HepG2 (cell line): Measurements from ENCODE around the gene CKS1B. TPM values are rescaled to one million over a fixed set of nuclear protein-coding genes. Genes with fewer than 3 reads are reported as not detected.

Experiments used
- ATAC-seq: fragments of 200-7000 bp; cut with Tn5 transposase; 3 replicates; pipeline ENCODE4 v1.9.1; 2020; ENCODE audit warnings: mild to moderate bottlenecking, moderate library complexity
- BruUV-seq: library from RNA; stranded (reverse); fragments of 400-500 nt; replicated peaks from 2 replicates; lab custom pipeline; 2021; lab: Mats Ljungman, UMichigan
- CTCF ChIA-PET: fragments of 300-600 bp; formaldehyde crosslinking; extraction: SDS; loops from one replicate; lab custom pipeline; 2021; ENCODE audit warnings: low total read pairs, inconsistent platforms, low intra/inter-chr PET ratio; lab: Yijun Ruan, JAX
- POLR2A ChIA-PET: fragments of 350-600 bp; sonication (Branson Sonifier 250); formaldehyde crosslinking; loops from one replicate; lab custom pipeline; 2020; ENCODE audit warnings: antibody characterized with exemption, inconsistent platforms; lab: Yijun Ruan, JAX
- DNase-seq: peaks from one replicate; pipeline ENCODE4 v3.0.0-alpha.2; 2015; ENCODE audit warnings: low spot score
- FAIRE-seq: peaks from 3 replicates; lab custom pipeline; 2011; peaks lifted over from hg19 to GRCh38; lab: Jason Lieb, UNC
- H2AFZ ChIP-seq: one replicate; pipeline ENCODE4 v1.6.1; 2011; ENCODE audit warnings: low read length, inconsistent platforms
- H3K27ac ChIP-seq: fragments of 300-600 bp; 3 replicates; pipeline ENCODE4 v1.8.0; 2011; ENCODE audit warnings: mixed run types, mild to moderate bottlenecking, mixed read lengths, low read length, inconsistent platforms; ENCODE audit not compliant: insufficient read depth; ENCODE audit errors: extremely low read length
- H3K27me3 ChIP-seq, 2 experiments: fragments of 200-600 bp in 1 of 2; 2 replicates in 1 of 2; 3 replicates in 1 of 2; pipeline versions ENCODE4 v1.6.0 to v1.8.0; 2011; ENCODE audit warnings: low read length in 2 of 2, mild to moderate bottlenecking in 2 of 2, moderate library complexity in 2 of 2, inconsistent platforms in 1 of 2; ENCODE audit not compliant: insufficient read depth in 2 of 2, control insufficient read depth in 1 of 2
- H3K36me3 ChIP-seq, 2 experiments: fragments of 200-600 bp in 1 of 2; replicated peaks in 1 of 2; 2 replicates in 1 of 2; 3 replicates in 1 of 2; pipeline versions ENCODE4 v1.5.1 to v1.8.0; 2011; ENCODE audit warnings: low read length in 2 of 2, inconsistent platforms in 1 of 2; ENCODE audit not compliant: insufficient read depth in 2 of 2, control insufficient read depth in 1 of 2
- H3K4me1 ChIP-seq: 2 replicates; pipeline ENCODE4 v1.5.1; 2012; ENCODE audit warnings: low read length, inconsistent platforms; ENCODE audit not compliant: insufficient read depth
- H3K4me2 ChIP-seq: 2 replicates; pipeline ENCODE4 v1.6.0; 2011; ENCODE audit warnings: low read depth, low read length, inconsistent platforms
- H3K4me3 ChIP-seq, 3 experiments: fragments of 200-600 bp in 1 of 3; sonication (generic), shearing (Covaris generic) in 1 of 3; replicated peaks in 1 of 3; 2 replicates each; pipeline ENCODE4 v1.5.1; 2011 to 2016; ENCODE audit warnings: low read length in 3 of 3, inconsistent platforms in 2 of 3, low read depth in 2 of 3, mild to moderate bottlenecking in 2 of 3, control low read depth in 1 of 3, mixed read lengths in 1 of 3; ENCODE audit not compliant: insufficient read depth in 1 of 3
- H3K79me2 ChIP-seq: one replicate; pipeline ENCODE4 v1.6.1; 2011; ENCODE audit warnings: low read length, inconsistent platforms; ENCODE audit not compliant: insufficient read depth
- H3K9ac ChIP-seq: 2 replicates; pipeline ENCODE4 v1.6.0; 2011; ENCODE audit warnings: mild to moderate bottlenecking, low read depth, low read length, inconsistent platforms; ENCODE audit not compliant: insufficient read depth
- H3K9me3 ChIP-seq: 2 replicates; pipeline ENCODE4 v1.5.1; 2012; ENCODE audit warnings: mild to moderate bottlenecking, low read length
- H4K20me1 ChIP-seq: 2 replicates; pipeline ENCODE4 v1.6.0; 2011; ENCODE audit warnings: inconsistent platforms, mild to moderate bottlenecking, low read length, moderate library complexity; ENCODE audit not compliant: insufficient read depth
- ATF7 ChIP-seq, 2 experiments: fragments of 450-650 bp in 1 of 2; sonication (generic) in 1 of 2; formaldehyde crosslinking in 1 of 2; IDR thresholded peaks; 2 replicates each; pipeline versions ENCODE4 v1.4.0 to v1.6.1; 2016 to 2020; ENCODE audit warnings: antibody characterized with exemption in 1 of 2, mild to moderate bottlenecking in 1 of 2, missing genetic modification reagents in 1 of 2
- CHD4 ChIP-seq: fragments of 200-600 bp; sonication (generic); IDR thresholded peaks from 2 replicates; pipeline ENCODE4 v1.7.0; 2017; ENCODE audit warnings: mild to moderate bottlenecking, low read length, borderline replicate concordance
- FOXK1 ChIP-seq: sonication (generic); formaldehyde crosslinking; IDR thresholded peaks from 2 replicates; pipeline ENCODE4 v1.4.0; 2020; ENCODE audit warnings: low read depth, missing genetic modification reagents, borderline replicate concordance
- HMGA1 ChIP-seq: sonication (generic); formaldehyde crosslinking; conservative IDR thresholded peaks from 2 replicates; pipeline ENCODE4 v1.4.0; 2020; ENCODE audit warnings: missing genetic modification reagents
- JUN ChIP-seq: sonication (generic); formaldehyde crosslinking; IDR thresholded peaks from 2 replicates; pipeline ENCODE4 v1.4.0; 2020; ENCODE audit warnings: mild to moderate bottlenecking, missing genetic modification reagents
- ZNF292 ChIP-seq: sonication (generic); formaldehyde crosslinking; IDR thresholded peaks from 2 replicates; pipeline ENCODE4 v1.8.1; 2022; ENCODE audit warnings: mild to moderate bottlenecking, low read depth, missing genetic modification reagents, borderline replicate concordance
- ZNF484 ChIP-seq: sonication (generic); formaldehyde crosslinking; IDR thresholded peaks from 2 replicates; pipeline ENCODE4 v1.5.1; 2020; ENCODE audit warnings: mild to moderate bottlenecking, low read depth, missing genetic modification reagents, borderline replicate concordance
- ZNF674 ChIP-seq: sonication (generic); formaldehyde crosslinking; IDR thresholded peaks from 2 replicates; pipeline ENCODE4 v1.5.0; 2020; ENCODE audit warnings: low read depth, mild to moderate bottlenecking, missing genetic modification reagents
- ZNF781 ChIP-seq: sonication (generic); formaldehyde crosslinking; IDR thresholded peaks from 2 replicates; pipeline ENCODE4 v1.5.1; 2020; ENCODE audit warnings: borderline replicate concordance, mild to moderate bottlenecking, missing genetic modification reagents; ENCODE audit errors: not compliant biosample characterization
- ZNF816 ChIP-seq: sonication (generic); formaldehyde crosslinking; IDR thresholded peaks from 2 replicates; pipeline ENCODE4 v1.8.0; 2022; ENCODE audit warnings: missing genetic modification reagents, mild to moderate bottlenecking, borderline replicate concordance
- ZNF883 ChIP-seq: sonication (generic); formaldehyde crosslinking; IDR thresholded peaks from 2 replicates; pipeline ENCODE4 v1.5.1; 2020; ENCODE audit warnings: mild to moderate bottlenecking, missing genetic modification reagents; ENCODE audit errors: not compliant biosample characterization
- whole genome bisulfite sequencing: methylation state at CpG from one replicate; pipeline ENCODE4 v1.1.6; 2017; ENCODE audit warnings: low lambda C conversion rate; 5-methylcytosine and 5-hydroxymethylcytosine counted together
- in situ Hi-C: cut with HindIII; loops from 2 replicates; pipeline ENCODE4 v1.10.0; 2017; ENCODE audit warnings: low pct_unique_long_range_greater_than_20kb; ENCODE audit not compliant: extremely low pct_ligation_motif_present
- intact Hi-C: fragments of 100-400 bp; cut with micrococcal nuclease; formaldehyde crosslinking; loops from one replicate; pipeline ENCODE4 v1.10.0; 2022; ENCODE audit not compliant: unreplicated experiment
- polyA plus RNA-seq, 8 experiments: library from polyadenylated mRNA; depleted of rRNA in 3 of 8; stranded (reverse) in 7 of 8; unstranded in 1 of 8; fragments of >200 nt; fragmentation: Illumina TruSeq in 4 of 8; extraction: Trizol in 4 of 8; gene quantifications; 2 replicates each; pipeline versions ENCODE4 v1.2.1 to v1.2.3, GENCODE V29; 2011 to 2016; ENCODE audit warnings: low read depth in 4 of 8, missing spikeins in 1 of 8, mixed read lengths in 1 of 8; ENCODE audit not compliant: insufficient read depth in 1 of 8
- total RNA-seq, 5 experiments: library from RNA; depleted of rRNA; stranded (reverse); fragments of >200 nt; fragmentation: Illumina TruSeq; extraction: Trizol; gene quantifications; 2 replicates each; pipeline ENCODE4 v1.2.3, GENCODE V29; 2016; ENCODE audit warnings: low read depth in 1 of 5
- TF ChIP-seq, protein P1 (sequence below): IDR thresholded peaks from 2 replicates; pipeline ENCODE4 v1.6.1; 2016; ENCODE audit warnings: missing genetic modification reagents, missing compliant biosample characterization
- TF ChIP-seq, protein P2 (sequence below): IDR thresholded peaks from 2 replicates; pipeline ENCODE4 v1.6.1; 2012; ENCODE audit warnings: inconsistent platforms
- TF ChIP-seq, protein P3 (sequence below): sonication (generic); formaldehyde crosslinking; IDR thresholded peaks from 2 replicates; pipeline ENCODE4 v1.8.0; 2022; ENCODE audit warnings: missing genetic modification reagents, mild to moderate bottlenecking, moderate library complexity, borderline replicate concordance
- TF ChIP-seq, protein P4 (sequence below): sonication (generic); formaldehyde crosslinking; IDR thresholded peaks from 2 replicates; pipeline ENCODE4 v1.4.0; 2020; ENCODE audit warnings: mild to moderate bottlenecking, missing genetic modification reagents
- TF ChIP-seq, protein P5 (sequence below): IDR thresholded peaks from 2 replicates; pipeline ENCODE4 v1.6.1; 2016; ENCODE audit warnings: control low read depth

Gene CKS1B
- total and polyA plus RNA-seq, 2 of the 13 experiments (the other 11 are each of a cell fraction or from before 2014, with no cell fraction given) = 217 to 222 TPM

DNA sequence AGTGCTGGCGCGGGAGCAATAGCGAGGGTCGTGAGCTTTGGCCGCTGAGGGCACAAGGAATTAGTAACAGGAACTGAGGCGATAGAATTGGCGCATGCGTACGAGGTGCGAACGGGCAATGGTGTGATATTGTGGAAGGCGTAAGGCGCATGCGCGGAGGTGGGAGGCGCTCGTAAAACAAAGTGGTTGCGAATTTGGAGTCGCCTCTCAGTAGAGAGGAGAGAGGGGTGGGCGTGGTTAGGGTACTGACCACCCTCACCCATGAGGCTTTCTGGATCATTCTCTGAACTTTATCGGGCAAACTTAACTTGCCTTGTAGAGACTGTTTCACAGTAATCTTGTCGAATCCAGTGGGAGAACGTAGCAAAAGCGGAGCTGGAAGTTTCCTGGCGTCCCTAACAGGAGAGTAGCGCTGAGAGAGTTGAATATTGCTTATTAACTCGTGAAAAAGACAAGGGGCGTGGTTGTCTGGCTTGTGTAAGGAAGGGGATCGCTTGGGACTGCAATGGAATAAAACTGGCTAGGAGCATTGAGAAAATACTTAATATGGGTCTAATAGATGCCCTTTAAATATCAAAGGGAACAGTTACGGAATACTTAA, 427 bp downstream of the CKS1B start:
- intact Hi-C loops = loop anchor here (2.0 kb wide), 1 partner anchor 88 kb away; the partner anchor contains the start of gene EFNA4
- TF ChIP-seq, protein P1, sequence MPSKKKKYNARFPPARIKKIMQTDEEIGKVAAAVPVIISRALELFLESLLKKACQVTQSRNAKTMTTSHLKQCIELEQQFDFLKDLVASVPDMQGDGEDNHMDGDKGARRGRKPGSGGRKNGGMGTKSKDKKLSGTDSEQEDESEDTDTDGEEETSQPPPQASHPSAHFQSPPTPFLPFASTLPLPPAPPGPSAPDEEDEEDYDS (CRISPR knock-in tag) = peak; percentile 79
- TF ChIP-seq FOXK1 (CRISPR knock-in tag) (peak; percentile 10; the same call in 1 of the 2 replicates), HMGA1 (CRISPR knock-in tag) (no peak), ZNF292 (CRISPR knock-in tag) (no peak), ZNF674 (CRISPR knock-in tag) (no peak), ZNF816 (peak; percentile 81; the same call in 1 of the 2 replicates), ZNF883 (peak; percentile 26), ATF7 (IDR thresholded peaks at IDR 0.05) (no peak), ATF7 (CRISPR knock-in tag; IDR thresholded peaks at IDR 0.05) (no peak), JUN (CRISPR knock-in tag) (no peak), ZNF781 (peak; percentile 51), ZNF484 (no peak), CHD4 (peak; percentile 44; the same call in 1 of the 2 replicates)
- TF ChIP-seq, protein P2, sequence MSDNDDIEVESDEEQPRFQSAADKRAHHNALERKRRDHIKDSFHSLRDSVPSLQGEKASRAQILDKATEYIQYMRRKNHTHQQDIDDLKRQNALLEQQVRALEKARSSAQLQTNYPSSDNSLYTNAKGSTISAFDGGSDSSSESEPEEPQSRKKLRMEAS = peak; percentile 83
- TF ChIP-seq, protein P3, sequence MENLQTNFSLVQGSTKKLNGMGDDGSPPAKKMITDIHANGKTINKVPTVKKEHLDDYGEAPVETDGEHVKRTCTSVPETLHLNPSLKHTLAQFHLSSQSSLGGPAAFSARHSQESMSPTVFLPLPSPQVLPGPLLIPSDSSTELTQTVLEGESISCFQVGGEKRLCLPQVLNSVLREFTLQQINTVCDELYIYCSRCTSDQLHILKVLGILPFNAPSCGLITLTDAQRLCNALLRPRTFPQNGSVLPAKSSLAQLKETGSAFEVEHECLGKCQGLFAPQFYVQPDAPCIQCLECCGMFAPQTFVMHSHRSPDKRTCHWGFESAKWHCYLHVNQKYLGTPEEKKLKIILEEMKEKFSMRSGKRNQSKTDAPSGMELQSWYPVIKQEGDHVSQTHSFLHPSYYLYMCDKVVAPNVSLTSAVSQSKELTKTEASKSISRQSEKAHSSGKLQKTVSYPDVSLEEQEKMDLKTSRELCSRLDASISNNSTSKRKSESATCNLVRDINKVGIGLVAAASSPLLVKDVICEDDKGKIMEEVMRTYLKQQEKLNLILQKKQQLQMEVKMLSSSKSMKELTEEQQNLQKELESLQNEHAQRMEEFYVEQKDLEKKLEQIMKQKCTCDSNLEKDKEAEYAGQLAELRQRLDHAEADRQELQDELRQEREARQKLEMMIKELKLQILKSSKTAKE (CRISPR knock-in tag) = no peak
- TF ChIP-seq, protein P4, sequence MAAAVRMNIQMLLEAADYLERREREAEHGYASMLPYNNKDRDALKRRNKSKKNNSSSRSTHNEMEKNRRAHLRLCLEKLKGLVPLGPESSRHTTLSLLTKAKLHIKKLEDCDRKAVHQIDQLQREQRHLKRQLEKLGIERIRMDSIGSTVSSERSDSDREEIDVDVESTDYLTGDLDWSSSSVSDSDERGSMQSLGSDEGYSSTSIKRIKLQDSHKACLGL = 0 out of 2 replicates have a peak, but pooled peaks have one; percentile 5
- TF ChIP-seq, protein P5, sequence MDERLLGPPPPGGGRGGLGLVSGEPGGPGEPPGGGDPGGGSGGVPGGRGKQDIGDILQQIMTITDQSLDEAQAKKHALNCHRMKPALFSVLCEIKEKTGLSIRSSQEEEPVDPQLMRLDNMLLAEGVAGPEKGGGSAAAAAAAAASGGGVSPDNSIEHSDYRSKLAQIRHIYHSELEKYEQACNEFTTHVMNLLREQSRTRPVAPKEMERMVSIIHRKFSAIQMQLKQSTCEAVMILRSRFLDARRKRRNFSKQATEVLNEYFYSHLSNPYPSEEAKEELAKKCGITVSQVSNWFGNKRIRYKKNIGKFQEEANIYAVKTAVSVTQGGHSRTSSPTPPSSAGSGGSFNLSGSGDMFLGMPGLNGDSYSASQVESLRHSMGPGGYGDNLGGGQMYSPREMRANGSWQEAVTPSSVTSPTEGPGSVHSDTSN = no peak

More for the DNA sequence above, 427 bp downstream of the CKS1B start:
- under 1% methylated on average over 30 of the region's 30 CpGs for WGBS
- Histone ChIP-seq H3K27ac (peak overlapping the region; percentile 100), H3K4me3 (peak overlapping the region; percentile 67 to 84 (median 72)), H4K20me1 (no peaks in the 10 kb centered on the region), H3K4me1 (peaks cover 55% of the 10 kb centered on the region), H2AFZ (no peak overlapping the region), H3K4me2 (peak overlapping the region; percentile 93), H3K36me3 (peaks cover 2 to 18% of the 10 kb centered on the region in 2 experiments), H3K9ac (peak overlapping the region; percentile 98), H3K9me3 (no peaks in the 10 kb centered on the region), H3K79me2 (peaks cover 63% of the 10 kb centered on the region), H3K27me3 (no peaks in the 10 kb centered on the region; a peak in 1 of 5 replicates)
- BruUV-seq = no TSS peak
- peak; percentile 95 for DNase-seq
- no peak for FAIRE-seq
- ChIA-PET CTCF (interaction anchor here (1.1 kb wide), 1 partner anchor 43 kb away, joined by 3 read pairs; no protein-coding TSS in a partner anchor), POLR2A (interaction anchor here (0.7 to 6.6 kb wide), 12 partner anchors 9 to 151 kb away, joined by 3 to 148 read pairs (median 4); partner anchors contain the start of genes ADAM15, FLAD1, LENEP and PBXIP1)
- in situ Hi-C loops = no loop called here
- ATAC-seq = peak; percentile 23
